EH (cell line): ENCODE data around the gene ITPKA.
A peak's percentile ranks its signal among the peaks of the same experiment; 100 is the strongest.
"Not testable (repeated sequence)": the region's sequence is repeated elsewhere in the genome, so short reads cannot be mapped to it uniquely, and the experiment has no call there.

Source experiments
- DNase-seq: peaks from one replicate; pipeline ENCODE4 v3.0.0-alpha.2; 2015; ENCODE audit warnings: low read depth

ITPKA gene

GRCh38 chr15:41493205-41493901 is at the start of gene ITPKA:
Gene ITPKA, plus strand, starts transcription at chr15:41493874. Its CDS starts 54 bp downstream, at chr15:41493928.
- peak; percentile 71 for DNase-seq

GRCh38 chr15:41445399-41445798 is 48.3 kb upstream of the ITPKA start:
- no peak for DNase-seq

GRCh38 chr15:41462084-41462795 is 31.4 kb upstream of the ITPKA start:
- DNase-seq = no peak

- no peak for DNase-seq
Measured at GRCh38 chr15:41464889-41465580, 28.6 kb upstream of the ITPKA start.

- peak; percentile 62 for DNase-seq
Measured at GRCh38 chr15:41465822-41466421, 27.8 kb upstream of the ITPKA start.

GRCh38 chr15:41466711-41467110 is 27.0 kb upstream of the ITPKA start:
- no peak for DNase-seq

- not testable (repeated sequence) for DNase-seq
Measured at GRCh38 chr15:41469644-41470043, 24.0 kb upstream of the ITPKA start.

- DNase-seq = no peak
Measured at GRCh38 chr15:41473418-41473817, 20.3 kb upstream of the ITPKA start.

- DNase-seq = no peak
Measured at GRCh38 chr15:41474436-41474835, 19.2 kb upstream of the ITPKA start.

- no peak for DNase-seq
Measured at GRCh38 chr15:41474941-41475340, 18.7 kb upstream of the ITPKA start.

GRCh38 chr15:41476416-41477048 is 17.1 kb upstream of the ITPKA start:
- no peak for DNase-seq

- DNase-seq = no peak
Measured at GRCh38 chr15:41480396-41481140, 13.1 kb upstream of the ITPKA start.

- DNase-seq = no peak
Measured at GRCh38 chr15:41482110-41482877, 11.4 kb upstream of the ITPKA start.

- no peak for DNase-seq
Measured at GRCh38 chr15:41483115-41483514, 10.6 kb upstream of the ITPKA start.

- no peak for DNase-seq
Measured at GRCh38 chr15:41483519-41483918, 10.2 kb upstream of the ITPKA start.

- no peak for DNase-seq
Measured at GRCh38 chr15:41484937-41485625, 8.6 kb upstream of the ITPKA start.

GRCh38 chr15:41486286-41486685 is 7.4 kb upstream of the ITPKA start:
- no peak for DNase-seq

GRCh38 chr15:41487381-41487780 is 6.3 kb upstream of the ITPKA start:
- no peak for DNase-seq

GRCh38 chr15:41487802-41488201 is 5.9 kb upstream of the ITPKA start:
- no peak for DNase-seq

GRCh38 chr15:41489641-41490040 is 4.0 kb upstream of the ITPKA start:
- no peak for DNase-seq
